ENCODE results near the gene CYP3A7. TPM values are rescaled to one million over a fixed set of nuclear protein-coding genes. Genes with fewer than 3 reads are reported as not detected.

Gene CYP3A7
- total and polyA plus RNA-seq, 9 donors = 0.04 to 0.36 (median 0.29) TPM; not detected in 3

DNA sequence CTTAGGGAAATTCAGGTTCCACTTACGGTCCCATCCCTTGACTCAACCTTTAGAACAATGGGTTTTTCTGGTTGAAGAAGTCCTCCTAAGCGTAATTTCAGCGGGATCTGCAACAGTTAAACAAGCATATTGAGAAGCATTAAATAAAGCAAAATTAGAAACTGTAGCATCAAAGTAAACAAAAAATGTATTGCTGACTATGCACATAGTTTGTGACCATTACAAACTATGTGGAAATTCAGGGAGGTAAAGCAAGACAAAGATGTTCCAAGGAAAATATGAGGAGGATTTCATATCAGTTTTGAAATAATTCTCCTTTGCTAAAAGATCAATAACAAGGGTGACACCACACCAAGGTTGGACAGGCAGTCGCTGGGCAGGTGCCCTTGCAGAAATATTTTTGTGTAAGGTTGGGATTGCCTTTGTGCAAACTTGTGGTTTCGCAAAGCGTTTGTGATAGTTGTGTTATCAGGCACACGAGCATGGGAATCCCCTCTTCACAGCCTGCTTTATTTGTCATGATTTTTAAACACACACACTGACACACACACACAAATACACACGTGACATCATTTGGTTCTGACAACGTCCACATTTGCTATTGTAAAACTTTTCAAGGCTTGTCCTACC, 49.8 kb downstream of the CYP3A7 start:
- H3K4me1 ChIP-seq (ENCODE audit: insufficient read depth) = no peaks in the 10 kb centered on the region
- intact Hi-C loops (cut with DNase I) = no loop called here
- WGBS, 3 donors = 88 to 93% (median 92%) methylated on average over 9 of the region's 9 CpGs

GRCh38 chr7:99679400-99680191, 55.4 kb downstream of the CYP3A7 start, which contains the start of gene CYP3A5:
TSS of gene CYP3A5 (minus strand) at chr7:99679996. CDS start at chr7:99679896, 100 bp downstream.
- no peak within 1 kb of the TSS for H3K27ac ChIP-seq
- peak in 1 of 5 donors; percentile 19 for DNase-seq
- TF ChIP-seq CTCF (IDR thresholded peaks at IDR 0.05) = no peak
- TF ChIP-seq EP300 (IDR thresholded peaks at IDR 0.05) = no peak

More for the DNA sequence above, 49.8 kb downstream of the CYP3A7 start:
- Histone ChIP-seq H3K4me3 (no peak overlapping the region), H3K27me3 (no peaks in the 10 kb centered on the region), H3K36me3 (no peaks in the 10 kb centered on the region), H3K9me3 (no peaks in the 10 kb centered on the region), H3K27ac (no peak overlapping the region)
- DNase-seq = no peak
- TF ChIP-seq EP300 (IDR thresholded peaks at IDR 0.05) = no peak
- no peak for TF ChIP-seq POLR2A (IDR thresholded peaks at IDR 0.05)
- no peak for TF ChIP-seq CTCF (IDR thresholded peaks at IDR 0.05)

DNA sequence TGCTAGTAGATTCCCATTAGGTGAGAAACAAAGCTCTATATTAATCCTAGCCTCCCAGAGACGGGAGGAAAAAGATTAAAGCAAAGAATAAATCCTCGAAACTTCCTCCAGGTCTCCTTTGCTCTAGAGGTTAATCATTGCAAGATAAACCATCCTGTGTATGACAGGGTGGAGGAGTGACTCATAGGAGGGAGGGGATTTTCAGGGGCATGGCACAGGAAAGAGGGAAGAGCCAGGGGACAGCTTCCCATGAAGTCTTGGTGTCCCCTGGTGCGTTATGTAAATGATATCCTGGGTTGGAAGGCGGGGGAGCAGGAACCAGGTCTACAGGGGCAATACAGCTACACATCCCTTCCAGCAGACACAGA, 56.0 kb downstream of the CYP3A7 start:
- intact Hi-C loops (cut with DNase I) = no loop called here
- Histone ChIP-seq H3K27me3 (no peaks in the 10 kb centered on the region), H3K4me1 (ENCODE audit: insufficient read depth) (no peaks in the 10 kb centered on the region), H3K9me3 (no peaks in the 10 kb centered on the region), H3K4me3 (no peak overlapping the region), H3K36me3 (no peaks in the 10 kb centered on the region), H3K27ac (no peak overlapping the region)
- DNase-seq = no peak
- WGBS, 3 donors = 15 to 30% (median 30%) methylated on average over 4 of the region's 4 CpGs
- TF ChIP-seq EP300 (IDR thresholded peaks at IDR 0.05) (no peak), CTCF (IDR thresholded peaks at IDR 0.05) (no peak), POLR2A (IDR thresholded peaks at IDR 0.05) (no peak)

More at GRCh38 chr7:99679400-99680191, 55.4 kb downstream of the CYP3A7 start, which contains the start of gene CYP3A5:
- Histone ChIP-seq H3K36me3 (no peaks in the 10 kb centered on the region), H3K4me1 (ENCODE audit: insufficient read depth) (no peaks in the 10 kb centered on the region), H3K4me3 (no peak within 1 kb of the TSS), H3K27me3 (no peaks in the 10 kb centered on the region), H3K9me3 (no peaks in the 10 kb centered on the region)
- intact Hi-C loops (cut with DNase I) = no loop called here
- WGBS, 3 donors = 37 to 56% (median 47%) methylated on average over 10 of the region's 10 CpGs

DNA sequence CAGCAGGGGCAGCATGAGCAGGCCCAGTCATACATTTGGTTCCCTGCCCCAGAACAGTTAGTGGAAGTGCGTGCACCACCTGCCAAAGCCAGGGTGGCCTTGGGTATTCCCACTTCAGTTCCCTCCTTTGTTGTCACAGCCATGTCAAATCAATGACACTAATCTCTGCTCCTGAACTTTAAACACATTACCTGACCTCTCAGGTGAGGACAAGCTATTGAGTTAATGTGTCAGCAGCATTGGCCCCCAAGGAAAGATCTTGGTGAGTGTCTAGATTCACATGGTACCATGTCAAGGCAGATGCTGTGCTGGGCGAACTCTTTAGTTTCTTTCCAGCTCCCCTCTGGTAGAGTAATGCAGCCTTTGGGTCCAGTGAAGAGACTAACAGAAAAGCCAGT, 57.3 kb downstream of the CYP3A7 start:
- intact Hi-C loops (cut with DNase I) = no loop called here
- Histone ChIP-seq H3K27me3 (no peaks in the 10 kb centered on the region), H3K4me1 (ENCODE audit: insufficient read depth) (no peaks in the 10 kb centered on the region), H3K36me3 (no peaks in the 10 kb centered on the region), H3K9me3 (no peaks in the 10 kb centered on the region), H3K27ac (no peak overlapping the region), H3K4me3 (no peak overlapping the region)
- no peak for DNase-seq
- TF ChIP-seq CTCF (IDR thresholded peaks at IDR 0.05) = no peak
- no peak for TF ChIP-seq POLR2A (IDR thresholded peaks at IDR 0.05)
- TF ChIP-seq EP300 (IDR thresholded peaks at IDR 0.05) = no peak
- 86 to 93% (median 92%) methylated on average over 2 of the region's 2 CpGs for WGBS, 3 donors
